Prostate gland (tissue), 2 donors: ENCODE measurements around the gene TOB1.

Source experiments
- POLR2A ChIP-seq: fragments of 450-650 bp; IDR thresholded peaks from one replicate; pipeline ENCODE4 v1.6.1; 2016; ENCODE audit warnings: antibody characterized with exemption, mild to moderate bottlenecking
- TF ChIP-seq, protein P1 (sequence below), 4 experiments: fragments of 200-600 bp in 2 of 4; fragments of 450-650 bp in 2 of 4; sonication (generic) in 2 of 4; IDR thresholded peaks; 1 replicate in 3 of 4; 2 replicates in 1 of 4; pipeline ENCODE4 v1.5.1; 2016 to 2019; ENCODE audit warnings: antibody characterized with exemption in 4 of 4, mild to moderate bottlenecking in 2 of 4, moderate library complexity in 2 of 4

DNA sequence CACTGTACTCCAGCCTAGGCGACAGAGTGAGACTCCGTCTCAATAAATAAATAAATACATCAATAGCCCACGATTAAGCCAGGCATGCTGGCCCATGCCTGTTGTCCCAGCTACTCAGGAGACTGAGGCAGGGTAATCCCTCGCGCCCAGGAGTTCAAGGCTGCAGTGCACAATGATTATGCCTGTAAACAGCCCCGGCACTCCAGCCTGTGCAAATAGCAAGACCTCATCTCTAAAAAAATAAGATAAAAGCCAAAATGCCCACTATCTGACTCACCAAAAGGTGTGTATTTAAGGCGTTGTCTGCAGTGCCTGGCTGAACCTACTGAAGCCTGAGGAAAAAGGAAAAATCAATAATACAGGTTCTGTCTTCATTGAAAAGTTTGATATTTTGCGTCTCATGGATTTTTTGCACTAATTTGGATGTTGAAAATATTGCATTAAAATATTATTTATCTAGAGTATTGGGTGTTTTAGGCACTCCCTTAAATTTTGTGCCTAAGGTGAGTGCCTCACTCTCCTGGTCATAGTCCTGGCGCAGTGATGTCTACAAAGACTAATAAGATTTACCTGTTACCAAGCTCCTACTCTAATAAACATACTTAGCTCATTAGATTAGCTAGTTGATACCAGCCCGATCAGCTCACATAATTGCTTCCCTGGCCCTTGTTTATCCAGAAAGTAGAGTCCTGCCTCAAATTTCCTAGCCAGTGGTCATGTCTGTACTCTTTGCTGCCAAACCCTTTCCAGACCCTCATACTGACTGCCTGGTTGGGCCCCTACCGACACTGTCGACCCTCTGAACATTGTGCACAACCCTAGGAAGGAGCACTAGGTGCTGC is 24.7 kb upstream of the TOB1 start:
- TF ChIP-seq, protein P1, sequence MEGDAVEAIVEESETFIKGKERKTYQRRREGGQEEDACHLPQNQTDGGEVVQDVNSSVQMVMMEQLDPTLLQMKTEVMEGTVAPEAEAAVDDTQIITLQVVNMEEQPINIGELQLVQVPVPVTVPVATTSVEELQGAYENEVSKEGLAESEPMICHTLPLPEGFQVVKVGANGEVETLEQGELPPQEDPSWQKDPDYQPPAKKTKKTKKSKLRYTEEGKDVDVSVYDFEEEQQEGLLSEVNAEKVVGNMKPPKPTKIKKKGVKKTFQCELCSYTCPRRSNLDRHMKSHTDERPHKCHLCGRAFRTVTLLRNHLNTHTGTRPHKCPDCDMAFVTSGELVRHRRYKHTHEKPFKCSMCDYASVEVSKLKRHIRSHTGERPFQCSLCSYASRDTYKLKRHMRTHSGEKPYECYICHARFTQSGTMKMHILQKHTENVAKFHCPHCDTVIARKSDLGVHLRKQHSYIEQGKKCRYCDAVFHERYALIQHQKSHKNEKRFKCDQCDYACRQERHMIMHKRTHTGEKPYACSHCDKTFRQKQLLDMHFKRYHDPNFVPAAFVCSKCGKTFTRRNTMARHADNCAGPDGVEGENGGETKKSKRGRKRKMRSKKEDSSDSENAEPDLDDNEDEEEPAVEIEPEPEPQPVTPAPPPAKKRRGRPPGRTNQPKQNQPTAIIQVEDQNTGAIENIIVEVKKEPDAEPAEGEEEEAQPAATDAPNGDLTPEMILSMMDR (IDR thresholded peaks at IDR 0.05), result no peak
- TF ChIP-seq POLR2A, result no peak
